GM20000 (cell line): ENCODE measurements around the gene RAB31.

Experiments used
- DNase-seq: peaks from one replicate; pipeline ENCODE4 v3.0.0; 2012; ENCODE audit warnings: low spot score
- CTCF ChIP-seq: IDR thresholded peaks from 2 replicates; pipeline ENCODE4 v1.5.1; 2012; ENCODE audit warnings: mild to moderate bottlenecking, control low read depth; ENCODE audit errors: extremely low read depth, missing control alignments

RAB31 gene

DNA sequence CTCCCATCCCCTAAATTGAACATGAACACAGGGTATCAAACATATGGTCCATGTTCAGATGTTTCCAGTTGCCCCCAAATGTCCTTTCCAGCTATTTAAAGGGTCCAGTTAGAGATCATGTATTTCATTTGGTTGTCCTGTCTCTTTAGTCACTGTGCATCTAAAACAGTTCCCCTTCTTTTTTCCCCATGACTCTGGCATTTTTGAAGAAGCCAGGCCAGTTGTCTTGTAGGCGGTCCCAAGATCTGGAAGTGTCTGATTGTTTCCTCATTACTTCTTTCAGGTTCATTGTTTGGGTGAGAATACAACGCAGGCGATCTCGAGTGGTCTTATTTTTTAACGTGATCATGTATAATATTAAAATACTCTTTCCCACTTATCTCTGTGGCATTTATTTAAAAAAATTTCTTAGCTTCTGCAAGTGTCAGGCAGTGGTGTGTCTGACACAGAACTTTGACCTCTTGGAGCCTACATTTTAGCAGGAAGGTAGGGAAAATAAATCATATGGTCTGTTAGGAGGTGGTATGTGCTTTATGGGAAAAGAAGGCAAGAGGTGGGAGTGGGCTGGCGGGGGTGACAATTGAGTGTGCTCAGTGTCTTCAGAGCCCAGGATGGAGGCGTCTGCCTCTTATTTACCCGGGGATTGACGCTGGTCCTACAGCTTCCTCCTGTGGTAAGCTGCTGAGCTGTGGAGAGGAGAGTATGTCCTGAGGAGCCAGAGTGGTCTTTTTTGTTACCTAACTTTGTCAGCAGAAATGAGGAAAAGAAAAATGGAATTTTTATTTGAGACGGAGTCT is 8.1 kb downstream of the RAB31 start:
- no peak for DNase-seq
- no peak for TF ChIP-seq CTCF

- no peak for TF ChIP-seq CTCF
- DNase-seq, result peak; percentile 45
Observed at GRCh38 chr18:9716780-9717563, 8.9 kb downstream of the RAB31 start.

- no peak for TF ChIP-seq CTCF
- no peak for DNase-seq
Observed at GRCh38 chr18:9719421-9719981, 11.4 kb downstream of the RAB31 start.

DNA sequence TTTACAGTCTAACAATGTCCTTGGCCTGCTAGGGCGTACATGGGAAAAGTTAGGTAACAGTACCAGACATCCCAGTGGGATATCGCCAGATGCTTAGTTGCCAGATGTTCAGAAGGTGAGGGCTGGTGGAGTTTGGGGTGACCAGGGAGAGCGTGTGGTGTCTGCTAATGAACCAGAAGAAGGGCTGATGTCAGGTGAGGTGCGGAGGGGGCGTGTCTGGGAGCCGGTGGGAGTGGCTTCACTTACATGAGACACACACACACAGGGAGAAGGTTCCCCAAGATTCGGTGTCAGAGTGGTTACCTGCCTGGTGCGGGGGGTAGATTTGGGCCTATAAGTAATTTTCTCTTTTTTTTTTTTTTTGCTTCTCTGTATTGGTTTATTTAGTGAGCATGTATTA is 12.2 kb downstream of the RAB31 start:
- no peak for DNase-seq
- TF ChIP-seq CTCF, result no peak

DNA sequence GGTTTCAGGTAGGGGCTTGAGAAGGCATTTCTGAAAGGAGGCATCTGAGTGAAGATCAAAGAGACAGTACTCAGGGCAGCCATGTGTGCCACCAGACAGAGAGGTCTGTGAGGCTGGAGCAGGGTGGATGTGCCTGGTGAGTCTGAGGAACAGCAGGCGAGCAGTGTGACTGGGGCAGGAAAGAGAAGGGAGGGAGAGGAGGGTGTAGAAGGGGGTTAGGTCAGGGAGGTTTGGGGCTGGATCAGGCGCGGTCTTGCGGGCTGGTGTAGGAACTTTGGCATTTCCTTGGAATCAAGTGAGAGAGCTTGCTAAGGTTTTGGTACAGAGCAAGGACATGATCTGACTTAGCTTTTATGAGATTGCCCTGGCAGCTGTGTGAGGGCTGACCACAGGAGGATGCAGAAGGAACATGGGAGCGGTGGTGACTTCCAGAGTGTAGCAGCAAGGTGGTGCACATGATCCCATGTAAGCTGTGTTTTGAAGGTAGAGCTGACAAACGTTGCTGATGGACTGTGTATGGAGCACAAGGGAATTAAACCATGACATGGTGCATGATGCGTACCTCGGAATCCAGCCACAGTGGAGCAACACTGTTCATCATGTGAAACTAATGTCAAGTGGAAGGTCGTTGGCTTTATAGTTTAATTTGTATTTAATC is 13.9 kb downstream of the RAB31 start:
- DNase-seq, result no peak
- TF ChIP-seq CTCF, result no peak

DNA sequence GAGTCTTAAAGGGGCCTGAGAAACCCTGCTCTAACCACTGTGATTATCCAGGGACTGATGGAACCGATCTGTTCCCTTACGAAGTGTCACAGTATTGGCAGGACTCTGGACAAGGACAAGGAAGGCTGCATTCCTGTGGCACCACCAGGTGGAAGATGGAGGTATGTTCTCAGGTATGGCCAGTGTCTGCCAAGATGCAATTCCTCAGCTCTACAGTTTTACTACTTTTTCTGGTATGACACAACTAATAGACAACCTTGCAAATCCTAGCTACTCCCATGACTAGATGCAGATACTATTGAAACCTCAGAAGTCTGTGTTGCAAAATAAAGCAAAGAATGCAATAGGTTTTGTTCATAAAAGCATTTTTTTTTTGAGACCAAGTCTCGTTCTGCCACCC is 14.6 kb downstream of the RAB31 start:
- no peak for DNase-seq
- TF ChIP-seq CTCF, result no peak
